Activated CD8-positive, alpha-beta T cell treated with anti-CD3 and anti-CD28 coated beads for 36 hours (primary cell): ENCODE measurements around the gene MGAT4A. TPM values are rescaled to one million over a fixed set of nuclear protein-coding genes. Genes with fewer than 3 reads are reported as not detected.
A peak's percentile ranks its signal among the peaks of the same experiment; 100 is the strongest.

Experiments used
- ATAC-seq: fragments of 200-7000 bp; cut with Tn5 transposase; one replicate; pipeline ENCODE4 v1.10.0; 2021; ENCODE audit warnings: mild to moderate bottlenecking, moderate library complexity
- CTCF ChIA-PET: fragments of 350-600 bp; sonication (Branson Sonifier 250); formaldehyde crosslinking; loops from one replicate; lab custom pipeline; 2021; ENCODE audit warnings: antibody characterized with exemption; lab: Charles Lee
- POLR2A ChIA-PET: fragments of 350-600 bp; sonication (Branson Sonifier 250); formaldehyde crosslinking; loops from one replicate; lab custom pipeline; 2021; ENCODE audit warnings: antibody characterized with exemption; lab: Charles Lee
- DNase-seq: peaks from one replicate; pipeline ENCODE4 v3.0.0-alpha.2; 2020
- H3K27ac Mint-ChIP-seq: one replicate; pipeline ENCODE4 v1.8.0; 2021; ENCODE audit warnings: mild to moderate bottlenecking, mixed read lengths
- H3K27me3 Mint-ChIP-seq: one replicate; pipeline ENCODE4 v1.8.0; 2021; ENCODE audit warnings: mixed read lengths
- H3K36me3 Mint-ChIP-seq: one replicate; pipeline ENCODE4 v1.8.0; 2021; ENCODE audit warnings: low read depth, mixed read lengths
- H3K4me1 Mint-ChIP-seq: one replicate; pipeline ENCODE4 v1.8.0; 2021; ENCODE audit warnings: low read depth, mixed read lengths
- H3K4me3 Mint-ChIP-seq: one replicate; pipeline ENCODE4 v1.8.0; 2021; ENCODE audit warnings: mild to moderate bottlenecking, moderate library complexity, mixed read lengths
- H3K9me3 Mint-ChIP-seq: one replicate; pipeline ENCODE4 v1.8.0; 2021; ENCODE audit warnings: mixed read lengths
- intact Hi-C: fragments of 100-400 bp; cut with micrococcal nuclease; formaldehyde crosslinking; loops from one replicate; pipeline ENCODE4 v1.10.0; 2022
- total RNA-seq, 2 experiments: library from RNA; stranded (reverse); gene quantifications; one replicate each; pipeline ENCODE4 v1.2.3, GENCODE V29; 2021
- TF ChIP-seq, protein P1 (sequence below): fragments of 200-600 bp; IDR thresholded peaks from one replicate; pipeline ENCODE4 v1.8.0; 2022; ENCODE audit warnings: antibody characterized with exemption, mild to moderate bottlenecking

Gene MGAT4A
- total RNA-seq, 2 experiments from 2014 or later, result 57.6 to 59.0 TPM

- no peaks in the 10 kb centered on the region for H3K27me3 Mint-ChIP-seq
- H3K4me1 Mint-ChIP-seq, result peaks cover 73% of the 10 kb centered on the region
- intact Hi-C loops, result loop anchor here (10.0 kb wide), 1 partner anchor 97 kb away; no protein-coding TSS in a partner anchor
- no peak for DNase-seq
- H3K36me3 Mint-ChIP-seq, result peaks cover 7% of the 10 kb centered on the region
- no peak overlapping the region for H3K4me3 Mint-ChIP-seq
- peaks cover 9% of the 10 kb centered on the region for H3K9me3 Mint-ChIP-seq
- POLR2A ChIA-PET, result interaction anchor here (0.6 to 9.7 kb wide), 3 partner anchors 11 to 31 kb away, joined by 4 to 85 read pairs (median 19); no protein-coding TSS in a partner anchor
- H3K27ac Mint-ChIP-seq, result peak overlapping the region; percentile 80
- TF ChIP-seq, protein P1, sequence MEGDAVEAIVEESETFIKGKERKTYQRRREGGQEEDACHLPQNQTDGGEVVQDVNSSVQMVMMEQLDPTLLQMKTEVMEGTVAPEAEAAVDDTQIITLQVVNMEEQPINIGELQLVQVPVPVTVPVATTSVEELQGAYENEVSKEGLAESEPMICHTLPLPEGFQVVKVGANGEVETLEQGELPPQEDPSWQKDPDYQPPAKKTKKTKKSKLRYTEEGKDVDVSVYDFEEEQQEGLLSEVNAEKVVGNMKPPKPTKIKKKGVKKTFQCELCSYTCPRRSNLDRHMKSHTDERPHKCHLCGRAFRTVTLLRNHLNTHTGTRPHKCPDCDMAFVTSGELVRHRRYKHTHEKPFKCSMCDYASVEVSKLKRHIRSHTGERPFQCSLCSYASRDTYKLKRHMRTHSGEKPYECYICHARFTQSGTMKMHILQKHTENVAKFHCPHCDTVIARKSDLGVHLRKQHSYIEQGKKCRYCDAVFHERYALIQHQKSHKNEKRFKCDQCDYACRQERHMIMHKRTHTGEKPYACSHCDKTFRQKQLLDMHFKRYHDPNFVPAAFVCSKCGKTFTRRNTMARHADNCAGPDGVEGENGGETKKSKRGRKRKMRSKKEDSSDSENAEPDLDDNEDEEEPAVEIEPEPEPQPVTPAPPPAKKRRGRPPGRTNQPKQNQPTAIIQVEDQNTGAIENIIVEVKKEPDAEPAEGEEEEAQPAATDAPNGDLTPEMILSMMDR, result no peak
- no peak for ATAC-seq
- CTCF ChIA-PET, result interaction anchor here (0.9 to 1.9 kb wide), 2 partner anchors 34 to 92 kb away, joined by 3 to 5 read pairs; no protein-coding TSS in a partner anchor
Observed at GRCh38 chr2:98737848-98738247, 6.9 kb upstream of the MGAT4A start.

DNA sequence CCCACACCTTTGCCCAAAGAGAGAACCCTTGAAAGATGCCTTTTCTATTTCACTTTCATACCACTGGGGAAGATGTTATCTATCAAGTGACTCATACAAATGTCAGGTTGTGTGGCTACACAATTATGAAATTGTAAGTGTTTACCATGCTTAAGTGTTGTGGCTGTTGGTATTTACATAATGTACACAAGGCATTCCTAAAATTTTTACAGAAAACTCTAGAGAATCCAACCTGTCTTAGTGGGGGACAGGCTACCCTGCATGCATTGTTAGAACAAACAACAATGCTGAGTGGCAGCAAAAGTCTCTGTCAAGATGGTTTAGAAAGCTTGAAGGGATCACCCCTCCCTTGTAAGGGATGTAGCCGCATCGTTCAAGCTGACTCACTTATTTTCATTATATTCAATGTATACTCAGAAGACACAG is 5.5 kb upstream of the MGAT4A start:
- Mint-ChIP-seq H3K36me3 (peaks cover 13% of the 10 kb centered on the region), H3K4me1 (peaks cover 74% of the 10 kb centered on the region), H3K4me3 (peak overlapping the region; percentile 45), H3K9me3 (peaks cover 12% of the 10 kb centered on the region), H3K27ac (peak overlapping the region; percentile 86), H3K27me3 (no peaks in the 10 kb centered on the region)
- ChIA-PET POLR2A (interaction anchor here (0.7 to 9.7 kb wide), 6 partner anchors 12 to 38 kb away, joined by 3 to 85 read pairs (median 4); no protein-coding TSS in a partner anchor), CTCF (interaction anchor here (0.9 to 1.9 kb wide), 5 partner anchors 19 to 87 kb away, joined by 3 to 5 read pairs (median 3); no protein-coding TSS in a partner anchor)
- ATAC-seq (peak; percentile 81), DNase-seq (peak; percentile 64)
- TF ChIP-seq, protein P1, result no peak
- intact Hi-C loops, result loop anchor here (10.0 kb wide), 1 partner anchor 98 kb away; no protein-coding TSS in a partner anchor

DNA sequence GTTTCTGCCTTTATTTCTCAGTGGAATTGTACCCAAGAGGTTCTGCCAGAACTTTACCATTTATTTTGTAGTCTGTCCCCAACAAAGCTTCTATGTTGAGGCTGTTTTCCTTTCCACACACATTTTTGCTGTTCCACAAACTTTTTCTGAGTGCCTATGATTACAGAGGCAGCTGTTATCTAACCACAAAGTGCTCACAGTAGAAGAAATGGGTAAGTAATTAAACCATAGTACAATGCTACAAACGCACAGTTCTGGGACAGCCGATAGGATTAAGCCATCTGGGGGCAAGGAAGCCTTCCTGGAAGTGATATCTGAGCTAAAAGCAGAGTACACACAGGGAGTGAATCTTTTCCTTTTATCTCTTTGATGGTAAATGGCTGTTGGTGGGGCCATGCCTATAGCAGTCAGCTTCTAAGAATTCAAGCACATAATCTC is 3.9 kb upstream of the MGAT4A start:
- ChIA-PET POLR2A (interaction anchor here (1.3 to 9.7 kb wide), 3 partner anchors 22 to 75 kb away, joined by 5 to 85 read pairs (median 65); no protein-coding TSS in a partner anchor), CTCF (interaction anchor here (0.8 to 1.6 kb wide), 9 partner anchors 13 to 86 kb away, joined by 3 to 6 read pairs (median 4); no protein-coding TSS in a partner anchor)
- H3K27ac Mint-ChIP-seq, result peak overlapping the region; percentile 94
- intact Hi-C loops, result loop anchor here (2.0 to 10.0 kb wide), 2 partner anchors 34 to 100 kb away; no protein-coding TSS in a partner anchor
- TF ChIP-seq, protein P1, result no peak
- ATAC-seq (no peak), DNase-seq (no peak)
- H3K27me3 Mint-ChIP-seq, result no peaks in the 10 kb centered on the region
- peaks cover 13% of the 10 kb centered on the region for H3K36me3 Mint-ChIP-seq
- H3K4me3 Mint-ChIP-seq, result peak overlapping the region; percentile 67
- peaks cover 12% of the 10 kb centered on the region for H3K9me3 Mint-ChIP-seq
- peaks cover 63% of the 10 kb centered on the region for H3K4me1 Mint-ChIP-seq

DNA sequence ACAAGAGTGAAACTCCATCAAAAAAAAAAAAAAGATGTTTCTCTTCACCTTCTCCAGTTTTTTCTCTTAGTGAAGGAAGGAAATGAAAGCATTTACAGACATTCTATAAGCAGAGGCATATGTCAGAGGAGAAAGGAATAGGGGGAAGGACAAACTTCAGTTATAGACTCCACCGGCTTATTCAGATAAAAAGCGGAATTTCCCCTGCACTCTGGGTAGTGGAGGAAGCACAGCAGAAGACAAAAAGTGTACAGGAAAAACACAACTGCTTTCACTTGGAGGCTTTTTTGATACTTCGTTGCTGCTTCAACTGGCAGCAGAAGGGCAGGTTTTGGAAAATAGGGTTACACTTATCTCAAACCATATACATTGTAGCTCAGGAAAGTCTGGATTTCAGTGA is 3.2 kb upstream of the MGAT4A start:
- Mint-ChIP-seq H3K27me3 (no peaks in the 10 kb centered on the region), H3K27ac (peak overlapping the region; percentile 89), H3K4me1 (peaks cover 63% of the 10 kb centered on the region), H3K4me3 (peak overlapping the region; percentile 67), H3K36me3 (peaks cover 13% of the 10 kb centered on the region), H3K9me3 (peaks cover 12% of the 10 kb centered on the region)
- ChIA-PET POLR2A (interaction anchor here (1.3 to 9.7 kb wide), 3 partner anchors 22 to 74 kb away, joined by 5 to 85 read pairs (median 65); no protein-coding TSS in a partner anchor), CTCF (interaction anchor here (0.7 to 1.6 kb wide), 6 partner anchors 15 to 85 kb away, joined by 3 to 4 read pairs (median 4); no protein-coding TSS in a partner anchor)
- intact Hi-C loops, result loop anchor here (2.0 to 10.0 kb wide), 2 partner anchors 35 to 101 kb away; no protein-coding TSS in a partner anchor
- DNase-seq (no peak), ATAC-seq (no peak)
- TF ChIP-seq, protein P1, result no peak
